Kidney epithelial cell (primary cell): ENCODE data around the gene C2orf81. TPM values are rescaled to one million over a fixed set of nuclear protein-coding genes. Genes with fewer than 3 reads are reported as not detected.

Experiments
- DNase-seq: peaks from one replicate; pipeline ENCODE4 v3.0.0-alpha.2; 2010; ENCODE audit warnings: low read depth
- H3K27me3 ChIP-seq: 2 replicates; pipeline ENCODE4 v1.6.0; 2011; ENCODE audit warnings: low read length; ENCODE audit not compliant: control insufficient read depth, insufficient read depth
- H3K36me3 ChIP-seq: 2 replicates; pipeline ENCODE4 v1.5.1; 2011; ENCODE audit warnings: low read length; ENCODE audit not compliant: control insufficient read depth, insufficient read depth
- H3K4me3 ChIP-seq: 2 replicates; pipeline ENCODE4 v1.5.1; 2011; ENCODE audit warnings: low read depth, mild to moderate bottlenecking, control low read depth, low read length
- total RNA-seq: library from RNA; depleted of rRNA; stranded (reverse); fragments of >200 nt; gene quantifications from 2 replicates; pipeline ENCODE4 v1.2.3, GENCODE V29; 2015
- TF ChIP-seq, protein P1 (sequence below): IDR thresholded peaks from 2 replicates; pipeline ENCODE4 v1.5.1; 2011; ENCODE audit warnings: mild to moderate bottlenecking, moderate library complexity, low read length, control low read depth, inconsistent platforms; ENCODE audit not compliant: insufficient read depth, poor library complexity, severe bottlenecking

Gene C2orf81
- total RNA-seq, 1 donor from 2014 or later: 4.3 TPM

DNA sequence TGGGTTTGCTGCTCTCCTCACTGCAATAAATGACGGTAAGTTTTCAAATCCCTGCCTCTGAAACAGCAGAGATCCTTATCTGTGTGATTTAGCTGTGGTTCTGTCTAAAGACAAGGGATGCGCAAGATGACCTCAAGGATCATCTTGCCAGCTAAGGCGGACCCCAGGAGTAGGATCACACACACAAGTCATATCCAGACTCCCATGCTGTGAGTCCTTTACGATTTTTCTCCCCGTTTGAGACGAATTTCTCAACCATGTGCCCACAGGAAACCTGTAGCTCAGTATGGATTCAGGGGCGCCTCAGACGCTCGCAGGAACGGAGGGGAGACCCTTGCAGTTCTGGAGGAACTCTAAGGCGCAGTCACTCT, 30.2 kb downstream of the C2orf81 start:
- DNase-seq: no peak

DNA sequence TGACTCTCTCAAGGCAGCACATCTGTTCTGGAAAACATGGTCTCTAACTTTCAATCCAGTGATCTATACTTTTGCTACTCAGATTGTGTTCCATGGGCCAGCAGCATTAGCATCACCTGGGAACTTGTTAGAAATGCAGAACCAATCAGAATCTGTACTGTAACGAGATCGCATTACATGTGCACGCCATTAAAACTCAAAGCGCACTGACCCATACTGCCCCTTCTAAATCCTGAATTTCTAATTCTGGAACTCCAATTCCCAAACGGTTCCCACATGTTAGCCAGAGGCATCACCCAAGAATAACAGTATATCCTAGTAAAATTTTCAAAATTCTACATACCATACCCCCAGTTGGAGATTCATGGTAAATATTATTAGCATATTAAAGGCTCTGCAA, 30.8 kb downstream of the C2orf81 start:
- no peaks in the 10 kb centered on the region for H3K27me3 ChIP-seq
- TF ChIP-seq, protein P1, sequence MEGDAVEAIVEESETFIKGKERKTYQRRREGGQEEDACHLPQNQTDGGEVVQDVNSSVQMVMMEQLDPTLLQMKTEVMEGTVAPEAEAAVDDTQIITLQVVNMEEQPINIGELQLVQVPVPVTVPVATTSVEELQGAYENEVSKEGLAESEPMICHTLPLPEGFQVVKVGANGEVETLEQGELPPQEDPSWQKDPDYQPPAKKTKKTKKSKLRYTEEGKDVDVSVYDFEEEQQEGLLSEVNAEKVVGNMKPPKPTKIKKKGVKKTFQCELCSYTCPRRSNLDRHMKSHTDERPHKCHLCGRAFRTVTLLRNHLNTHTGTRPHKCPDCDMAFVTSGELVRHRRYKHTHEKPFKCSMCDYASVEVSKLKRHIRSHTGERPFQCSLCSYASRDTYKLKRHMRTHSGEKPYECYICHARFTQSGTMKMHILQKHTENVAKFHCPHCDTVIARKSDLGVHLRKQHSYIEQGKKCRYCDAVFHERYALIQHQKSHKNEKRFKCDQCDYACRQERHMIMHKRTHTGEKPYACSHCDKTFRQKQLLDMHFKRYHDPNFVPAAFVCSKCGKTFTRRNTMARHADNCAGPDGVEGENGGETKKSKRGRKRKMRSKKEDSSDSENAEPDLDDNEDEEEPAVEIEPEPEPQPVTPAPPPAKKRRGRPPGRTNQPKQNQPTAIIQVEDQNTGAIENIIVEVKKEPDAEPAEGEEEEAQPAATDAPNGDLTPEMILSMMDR: no peak
- no peak for DNase-seq
- no peaks in the 10 kb centered on the region for H3K36me3 ChIP-seq
- peak overlapping the region; percentile 93 for H3K4me3 ChIP-seq

More for the DNA sequence above, 30.2 kb downstream of the C2orf81 start:
- Histone ChIP-seq H3K4me3 (peak overlapping the region; percentile 93), H3K27me3 (no peaks in the 10 kb centered on the region), H3K36me3 (no peaks in the 10 kb centered on the region)
- TF ChIP-seq, protein P1: no peak

DNA sequence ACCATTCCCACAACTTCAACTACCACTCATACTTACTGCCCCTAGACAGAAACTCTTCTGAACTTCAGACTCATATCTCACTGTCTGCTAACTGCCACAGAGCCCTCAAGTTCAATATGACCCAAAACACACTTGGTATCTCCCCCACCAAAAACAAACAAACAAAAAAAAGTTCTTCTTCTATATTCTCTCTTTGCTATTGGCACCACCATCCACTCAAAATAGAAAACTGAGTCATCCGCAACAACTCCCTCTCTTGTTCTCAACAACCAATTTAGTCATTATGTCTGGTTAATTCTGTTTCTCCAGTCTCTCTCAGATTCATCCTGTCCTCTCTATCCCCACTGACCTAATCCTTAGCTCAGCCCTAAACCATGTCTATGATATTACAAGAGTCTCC, 34.1 kb downstream of the C2orf81 start:
- TF ChIP-seq, protein P1: no peak
- DNase-seq: no peak
- H3K27me3 ChIP-seq: no peaks in the 10 kb centered on the region
- H3K4me3 ChIP-seq: no peak overlapping the region
- no peaks in the 10 kb centered on the region for H3K36me3 ChIP-seq

DNA sequence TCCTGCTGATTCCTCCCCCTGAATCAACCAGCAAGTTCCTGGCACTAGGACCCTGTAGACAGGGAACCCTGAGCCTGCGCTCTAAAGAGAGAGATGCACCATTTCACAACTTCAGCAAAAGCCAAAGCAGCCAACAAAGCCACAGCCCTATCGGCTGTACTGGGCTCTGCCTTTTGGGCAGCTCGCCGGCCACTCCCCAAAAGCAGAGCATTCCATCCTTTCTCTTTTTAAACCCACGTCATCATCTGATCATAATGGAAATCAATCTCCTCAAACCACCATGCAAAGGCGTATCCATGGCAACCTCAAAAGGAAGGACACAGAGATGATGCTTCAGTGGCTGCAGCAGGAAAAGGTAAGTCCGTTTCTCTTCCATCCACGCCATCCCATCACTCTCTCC, 36.0 kb downstream of the C2orf81 start:
- H3K27me3 ChIP-seq: no peaks in the 10 kb centered on the region
- no peak for DNase-seq
- no peaks in the 10 kb centered on the region for H3K36me3 ChIP-seq

DNA sequence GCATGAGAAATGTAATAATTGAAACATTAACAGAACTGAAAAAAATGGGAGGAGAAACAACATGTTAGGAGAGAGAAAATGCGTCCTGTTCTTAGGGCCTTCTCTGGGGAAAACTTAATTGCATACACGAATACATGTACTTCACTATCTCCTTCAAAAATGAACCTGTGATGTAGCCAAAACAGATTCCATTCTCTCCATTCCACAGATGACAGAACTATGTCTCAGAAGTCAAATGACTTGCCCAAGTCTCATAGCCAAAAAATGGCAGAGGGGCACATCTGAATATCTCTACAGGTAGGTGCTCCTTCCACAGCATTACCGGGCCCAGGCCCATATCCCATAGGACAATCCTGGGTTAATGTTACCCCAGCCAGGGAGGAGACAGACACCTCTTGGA, 37.4 kb downstream of the C2orf81 start:
- Histone ChIP-seq H3K36me3 (no peaks in the 10 kb centered on the region), H3K4me3 (no peak overlapping the region), H3K27me3 (no peaks in the 10 kb centered on the region)
- TF ChIP-seq, protein P1: no peak
- no peak for DNase-seq

More for the DNA sequence above, 36.0 kb downstream of the C2orf81 start:
- TF ChIP-seq, protein P1: no peak
- H3K4me3 ChIP-seq: no peak overlapping the region

DNA sequence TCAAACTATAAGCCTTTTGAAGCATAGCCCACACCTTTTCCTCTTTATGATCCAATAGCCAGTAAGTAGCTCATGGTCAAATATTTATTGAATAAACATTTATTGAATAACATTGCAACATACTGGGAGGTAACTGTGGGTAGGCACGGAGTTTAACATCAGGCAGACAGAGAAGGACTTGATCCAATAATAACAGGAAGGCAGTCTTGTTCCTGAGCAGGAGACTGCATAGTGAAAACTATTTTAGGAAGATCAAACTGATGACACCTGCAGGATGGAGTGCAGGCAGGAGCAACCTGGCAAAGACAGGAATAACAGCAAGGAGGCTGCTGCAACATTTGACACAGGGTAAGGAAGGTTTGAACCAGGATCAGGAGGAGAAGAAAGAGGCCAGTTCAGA, 38.2 kb downstream of the C2orf81 start:
- no peak for DNase-seq

More for the DNA sequence above, 38.2 kb downstream of the C2orf81 start:
- Histone ChIP-seq H3K36me3 (no peaks in the 10 kb centered on the region), H3K4me3 (no peak overlapping the region), H3K27me3 (no peaks in the 10 kb centered on the region)
- TF ChIP-seq, protein P1: no peak
